HG03432 (cell line): ENCODE measurements around the gene SLC38A3.

Source experiments
- ATAC-seq: cut with Tn5 transposase; IDR thresholded peaks from one replicate; pipeline ENCODE4 v1.9.1; 2021; ENCODE audit warnings: mild to moderate bottlenecking, moderate library complexity; ENCODE audit not compliant: unreplicated experiment

Gene SLC38A3

GRCh38 chr3:50204804-50205412 lies at the start of gene SLC38A3:
SLC38A3 (plus strand) TSS chr3:50205271; CDS start chr3:50214200, 8,929 bp downstream.
- ATAC-seq, result no peak

GRCh38 chr3:50155491-50155878 lies 49.6 kb upstream of the SLC38A3 start:
- ATAC-seq, result no peak

- no peak for ATAC-seq
Measured at GRCh38 chr3:50155891-50156290, 49.2 kb upstream of the SLC38A3 start.

GRCh38 chr3:50156549-50157493 lies 48.2 kb upstream of the SLC38A3 start:
- no peak for ATAC-seq

GRCh38 chr3:50157827-50158529 lies 47.1 kb upstream of the SLC38A3 start:
- no peak for ATAC-seq

- ATAC-seq, result no peak
Measured at GRCh38 chr3:50158530-50159146, 46.4 kb upstream of the SLC38A3 start.

GRCh38 chr3:50160561-50160983 lies 44.5 kb upstream of the SLC38A3 start:
- no peak for ATAC-seq

- ATAC-seq, result no peak
Measured at GRCh38 chr3:50161320-50161719, 43.8 kb upstream of the SLC38A3 start.

- ATAC-seq, result no peak
Measured at GRCh38 chr3:50162034-50162883, 42.8 kb upstream of the SLC38A3 start.

GRCh38 chr3:50163572-50164455 lies 41.3 kb upstream of the SLC38A3 start:
- no peak for ATAC-seq

- no peak for ATAC-seq
Measured at GRCh38 chr3:50164481-50164880, 40.6 kb upstream of the SLC38A3 start.

- ATAC-seq, result no peak
Measured at GRCh38 chr3:50164984-50165909, 39.8 kb upstream of the SLC38A3 start.

- ATAC-seq, result no peak
Measured at GRCh38 chr3:50165910-50166538, 39.0 kb upstream of the SLC38A3 start.

- ATAC-seq, result no peak
Measured at GRCh38 chr3:50166620-50167019, 38.5 kb upstream of the SLC38A3 start.

- ATAC-seq, result no peak
Measured at GRCh38 chr3:50167069-50167840, 37.8 kb upstream of the SLC38A3 start.

GRCh38 chr3:50167841-50168209 lies 37.2 kb upstream of the SLC38A3 start:
- ATAC-seq, result no peak

GRCh38 chr3:50168388-50168787 lies 36.7 kb upstream of the SLC38A3 start:
- no peak for ATAC-seq
